Activated CD4-positive, alpha-beta T cell treated with anti-CD3 and anti-CD28 coated beads, Interleukin-2, amount 50 U/mL, for 1 hour (primary cell): ENCODE results near the gene PATE4.

Source experiments
- DNase-seq: peaks from one replicate; pipeline ENCODE4 v3.0.0-alpha.2; 2020

Gene PATE4

DNA sequence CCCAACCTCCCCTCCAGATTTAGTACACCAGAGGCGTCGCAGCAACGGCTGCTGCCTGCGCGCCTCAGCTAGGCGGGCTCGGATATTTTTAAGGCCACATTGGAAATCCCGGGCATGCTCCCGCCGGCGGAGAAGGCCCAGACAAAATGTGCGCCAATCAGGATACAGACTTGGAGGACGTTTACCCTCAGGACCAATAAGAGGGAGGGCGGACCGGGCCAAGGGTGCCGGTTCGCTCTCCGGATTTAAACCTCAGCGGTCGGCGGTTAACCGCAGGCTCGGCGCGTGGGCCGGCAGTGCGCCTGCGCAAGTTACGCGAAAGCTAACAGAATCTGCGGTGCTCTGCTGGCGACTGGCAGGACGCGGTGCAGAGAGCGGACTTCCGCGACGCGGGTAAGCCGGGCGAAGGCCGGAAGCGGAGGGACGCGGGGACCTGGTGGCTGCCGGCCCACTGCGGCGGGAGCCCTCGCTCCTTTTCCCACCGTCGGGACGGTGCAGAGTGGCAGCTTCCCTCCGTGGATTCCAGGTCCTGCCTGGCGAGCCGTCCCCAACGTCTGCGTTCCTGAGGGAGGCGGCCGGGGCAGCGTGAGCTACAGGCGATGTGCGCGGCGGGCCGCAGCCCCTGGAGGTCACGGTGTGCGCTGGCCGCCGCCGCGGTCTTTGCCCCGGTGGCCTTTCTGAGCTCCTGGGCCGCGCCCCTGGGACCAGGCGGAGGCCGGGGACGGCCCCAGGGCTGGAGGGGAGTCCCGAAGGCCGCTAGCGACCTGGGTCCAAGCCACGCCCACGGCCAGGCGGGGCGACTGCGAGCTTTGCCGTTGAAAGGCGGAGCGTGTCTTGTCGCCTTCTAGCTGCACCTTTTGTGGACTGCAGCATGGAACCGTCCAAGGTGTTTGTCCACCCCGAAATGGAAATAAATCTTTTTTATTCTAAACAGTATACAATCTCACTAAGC lies 54.5 kb downstream of the PATE4 start, which contains the start of gene HYLS1:
Gene HYLS1, plus strand, starts transcription at position 296 of the 952 bp plus-strand sequence. CDS start 11,701 bp downstream, outside the sequence.
- DNase-seq = peak; percentile 93
